Measurements from ENCODE around the gene PRR22. TPM values are rescaled to one million over a fixed set of nuclear protein-coding genes. Genes with fewer than 3 reads are reported as not detected.

The PRR22 gene
- total and polyA plus RNA-seq, 9 of the 15 experiments (the other 6 are each of a cell fraction or from before 2014, with no cell fraction given) = 0.03 to 12.0 (median 2.0) TPM; not detected in 1

DNA sequence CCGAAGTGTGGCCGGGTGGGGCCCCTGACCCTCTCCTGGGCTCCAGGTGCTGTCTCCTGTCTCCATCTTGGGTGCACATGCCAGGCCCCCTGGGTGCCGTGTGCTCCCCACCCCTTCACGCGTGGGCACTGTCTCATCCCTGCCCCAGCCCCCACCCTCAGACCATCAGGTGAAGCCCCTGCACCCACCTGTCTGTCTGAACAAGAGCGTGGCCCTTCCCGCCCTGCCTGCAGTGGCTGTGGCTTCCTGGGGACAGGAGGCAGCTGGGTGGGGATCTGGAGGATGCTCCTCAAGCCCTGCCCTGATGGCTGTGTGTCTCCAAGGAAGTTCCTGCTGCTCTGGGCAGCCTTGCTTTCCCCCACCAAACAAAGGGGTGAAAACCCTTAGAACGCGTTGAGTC is 2.2 kb downstream of the PRR22 start:
- peak; percentile 64 for TF ChIP-seq POLR2G (IDR thresholded peaks at IDR 0.05; ENCODE audit: low read depth, low read length)
- TF ChIP-seq MYNN (IDR thresholded peaks at IDR 0.05) = peak; percentile 12; the same call in 1 of the 2 replicates
- TF ChIP-seq MYNN (CRISPR knock-in tag; IDR thresholded peaks at IDR 0.05) = no peak
- TF ChIP-seq, protein P1, sequence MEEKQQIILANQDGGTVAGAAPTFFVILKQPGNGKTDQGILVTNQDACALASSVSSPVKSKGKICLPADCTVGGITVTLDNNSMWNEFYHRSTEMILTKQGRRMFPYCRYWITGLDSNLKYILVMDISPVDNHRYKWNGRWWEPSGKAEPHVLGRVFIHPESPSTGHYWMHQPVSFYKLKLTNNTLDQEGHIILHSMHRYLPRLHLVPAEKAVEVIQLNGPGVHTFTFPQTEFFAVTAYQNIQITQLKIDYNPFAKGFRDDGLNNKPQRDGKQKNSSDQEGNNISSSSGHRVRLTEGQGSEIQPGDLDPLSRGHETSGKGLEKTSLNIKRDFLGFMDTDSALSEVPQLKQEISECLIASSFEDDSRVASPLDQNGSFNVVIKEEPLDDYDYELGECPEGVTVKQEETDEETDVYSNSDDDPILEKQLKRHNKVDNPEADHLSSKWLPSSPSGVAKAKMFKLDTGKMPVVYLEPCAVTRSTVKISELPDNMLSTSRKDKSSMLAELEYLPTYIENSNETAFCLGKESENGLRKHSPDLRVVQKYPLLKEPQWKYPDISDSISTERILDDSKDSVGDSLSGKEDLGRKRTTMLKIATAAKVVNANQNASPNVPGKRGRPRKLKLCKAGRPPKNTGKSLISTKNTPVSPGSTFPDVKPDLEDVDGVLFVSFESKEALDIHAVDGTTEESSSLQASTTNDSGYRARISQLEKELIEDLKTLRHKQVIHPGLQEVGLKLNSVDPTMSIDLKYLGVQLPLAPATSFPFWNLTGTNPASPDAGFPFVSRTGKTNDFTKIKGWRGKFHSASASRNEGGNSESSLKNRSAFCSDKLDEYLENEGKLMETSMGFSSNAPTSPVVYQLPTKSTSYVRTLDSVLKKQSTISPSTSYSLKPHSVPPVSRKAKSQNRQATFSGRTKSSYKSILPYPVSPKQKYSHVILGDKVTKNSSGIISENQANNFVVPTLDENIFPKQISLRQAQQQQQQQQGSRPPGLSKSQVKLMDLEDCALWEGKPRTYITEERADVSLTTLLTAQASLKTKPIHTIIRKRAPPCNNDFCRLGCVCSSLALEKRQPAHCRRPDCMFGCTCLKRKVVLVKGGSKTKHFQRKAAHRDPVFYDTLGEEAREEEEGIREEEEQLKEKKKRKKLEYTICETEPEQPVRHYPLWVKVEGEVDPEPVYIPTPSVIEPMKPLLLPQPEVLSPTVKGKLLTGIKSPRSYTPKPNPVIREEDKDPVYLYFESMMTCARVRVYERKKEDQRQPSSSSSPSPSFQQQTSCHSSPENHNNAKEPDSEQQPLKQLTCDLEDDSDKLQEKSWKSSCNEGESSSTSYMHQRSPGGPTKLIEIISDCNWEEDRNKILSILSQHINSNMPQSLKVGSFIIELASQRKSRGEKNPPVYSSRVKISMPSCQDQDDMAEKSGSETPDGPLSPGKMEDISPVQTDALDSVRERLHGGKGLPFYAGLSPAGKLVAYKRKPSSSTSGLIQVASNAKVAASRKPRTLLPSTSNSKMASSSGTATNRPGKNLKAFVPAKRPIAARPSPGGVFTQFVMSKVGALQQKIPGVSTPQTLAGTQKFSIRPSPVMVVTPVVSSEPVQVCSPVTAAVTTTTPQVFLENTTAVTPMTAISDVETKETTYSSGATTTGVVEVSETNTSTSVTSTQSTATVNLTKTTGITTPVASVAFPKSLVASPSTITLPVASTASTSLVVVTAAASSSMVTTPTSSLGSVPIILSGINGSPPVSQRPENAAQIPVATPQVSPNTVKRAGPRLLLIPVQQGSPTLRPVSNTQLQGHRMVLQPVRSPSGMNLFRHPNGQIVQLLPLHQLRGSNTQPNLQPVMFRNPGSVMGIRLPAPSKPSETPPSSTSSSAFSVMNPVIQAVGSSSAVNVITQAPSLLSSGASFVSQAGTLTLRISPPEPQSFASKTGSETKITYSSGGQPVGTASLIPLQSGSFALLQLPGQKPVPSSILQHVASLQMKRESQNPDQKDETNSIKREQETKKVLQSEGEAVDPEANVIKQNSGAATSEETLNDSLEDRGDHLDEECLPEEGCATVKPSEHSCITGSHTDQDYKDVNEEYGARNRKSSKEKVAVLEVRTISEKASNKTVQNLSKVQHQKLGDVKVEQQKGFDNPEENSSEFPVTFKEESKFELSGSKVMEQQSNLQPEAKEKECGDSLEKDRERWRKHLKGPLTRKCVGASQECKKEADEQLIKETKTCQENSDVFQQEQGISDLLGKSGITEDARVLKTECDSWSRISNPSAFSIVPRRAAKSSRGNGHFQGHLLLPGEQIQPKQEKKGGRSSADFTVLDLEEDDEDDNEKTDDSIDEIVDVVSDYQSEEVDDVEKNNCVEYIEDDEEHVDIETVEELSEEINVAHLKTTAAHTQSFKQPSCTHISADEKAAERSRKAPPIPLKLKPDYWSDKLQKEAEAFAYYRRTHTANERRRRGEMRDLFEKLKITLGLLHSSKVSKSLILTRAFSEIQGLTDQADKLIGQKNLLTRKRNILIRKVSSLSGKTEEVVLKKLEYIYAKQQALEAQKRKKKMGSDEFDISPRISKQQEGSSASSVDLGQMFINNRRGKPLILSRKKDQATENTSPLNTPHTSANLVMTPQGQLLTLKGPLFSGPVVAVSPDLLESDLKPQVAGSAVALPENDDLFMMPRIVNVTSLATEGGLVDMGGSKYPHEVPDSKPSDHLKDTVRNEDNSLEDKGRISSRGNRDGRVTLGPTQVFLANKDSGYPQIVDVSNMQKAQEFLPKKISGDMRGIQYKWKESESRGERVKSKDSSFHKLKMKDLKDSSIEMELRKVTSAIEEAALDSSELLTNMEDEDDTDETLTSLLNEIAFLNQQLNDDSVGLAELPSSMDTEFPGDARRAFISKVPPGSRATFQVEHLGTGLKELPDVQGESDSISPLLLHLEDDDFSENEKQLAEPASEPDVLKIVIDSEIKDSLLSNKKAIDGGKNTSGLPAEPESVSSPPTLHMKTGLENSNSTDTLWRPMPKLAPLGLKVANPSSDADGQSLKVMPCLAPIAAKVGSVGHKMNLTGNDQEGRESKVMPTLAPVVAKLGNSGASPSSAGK (IDR thresholded peaks at IDR 0.05) = no peak
- no peak for TF ChIP-seq WHSC1 (IDR thresholded peaks at IDR 0.05; ENCODE audit: low read length)
- peak; percentile 48; the same call in 1 of the 2 replicates for TF ChIP-seq RBFOX2 (IDR thresholded peaks at IDR 0.05; ENCODE audit: low read depth, low read length)
- TF ChIP-seq FIP1L1 (IDR thresholded peaks at IDR 0.05; ENCODE audit: low read depth, low read length, poor library complexity, severe bottlenecking) = peak; percentile 15
- Histone ChIP-seq H3K9me1 (ENCODE audit: control insufficient read depth, insufficient read depth, low read length) (no peaks in the 10 kb centered on the region), H3K4me2 (ENCODE audit: insufficient read depth, low read length) (no peak overlapping the region), H4K20me1 (replicated peaks; ENCODE audit: control insufficient read depth, insufficient read depth, low read length) (0 out of 2 replicates have a peak, but pooled peaks cover 4% of the 10 kb centered on the region), H3K36me3 (ENCODE audit: control insufficient read depth, insufficient read depth, low read length) (peaks cover 40% of the 10 kb centered on the region), H2AFZ (ENCODE audit: low read depth, low read length) (no peak overlapping the region), H3K9me3 (replicated peaks; ENCODE audit: control insufficient read depth, insufficient read depth, low read depth, low read length) (no peaks in the 10 kb centered on the region), H3K79me2 (ENCODE audit: control insufficient read depth, insufficient read depth, low read length) (no peaks in the 10 kb centered on the region), H3K9ac (ENCODE audit: insufficient read depth in 1 of 2, low read depth in 2 of 2, low read length in 2 of 2) (no peak overlapping the region), H3K4me1 (replicated peaks in 1 of 2; ENCODE audit: control insufficient read depth in 2 of 2, insufficient read depth in 2 of 2, low read length in 2 of 2) (peaks cover 0 to 35% of the 10 kb centered on the region in 2 experiments; a peak in 2 of 5 replicates), H3K27me3 (ENCODE audit: control insufficient read depth in 2 of 2, insufficient read depth in 2 of 2, low read length in 2 of 2) (peaks cover 0 to 3% of the 10 kb centered on the region in 2 experiments; a peak in 1 of 5 replicates), H3K4me3 (no peak overlapping the region), H3K27ac (ENCODE audit: extremely low read depth, low read depth, low read length) (no peak overlapping the region)
- peak; percentile 23 for ATAC-seq
- peak in 1 of 4 experiments; percentile 11 for DNase-seq (ENCODE audit: extremely low read depth in 1 of 4, low spot score in 3 of 4)
- POLR2A ChIA-PET = interaction anchor here (0.7 to 1.1 kb wide), 2 partner anchors 9 to 23 kb away, joined by 3 read pairs; partner anchors contain the start of gene DUS3L
- no peak for FAIRE-seq
- BruUV-seq (replicated peaks) = no TSS peak
- CTCF ChIA-PET (ENCODE audit: low intra/inter-chr PET ratio) = no interaction called here
- WGBS (ENCODE audit: insufficient coverage, low coverage, missing lambda C conversion rate) = 88% methylated on average over 5 of the region's 9 CpGs
- intact Hi-C loops (cut with micrococcal nuclease) (no loop called here), in situ Hi-C loops (cut with MboI) (no loop called here)

Data from K562 (cell line).